GM21515 (cell line): ENCODE results near the gene ADPGK.
"Not testable (repeated sequence)": the region's sequence is repeated elsewhere in the genome, so short reads cannot be mapped to it uniquely, and the experiment has no call there.

Experiments
- ATAC-seq: cut with Tn5 transposase; IDR thresholded peaks from one replicate; pipeline ENCODE4 v1.9.1; 2021; ENCODE audit not compliant: unreplicated experiment

The ADPGK gene

GRCh38 chr15:72783640-72784455 lies at the start of gene ADPGK:
TSS of gene ADPGK (minus strand) at chr15:72783758. CDS start at chr15:72783691, 67 bp downstream.
- ATAC-seq: peak; percentile 73

GRCh38 chr15:72827226-72827625 lies 43.7 kb upstream of the ADPGK start:
- ATAC-seq: no peak

DNA sequence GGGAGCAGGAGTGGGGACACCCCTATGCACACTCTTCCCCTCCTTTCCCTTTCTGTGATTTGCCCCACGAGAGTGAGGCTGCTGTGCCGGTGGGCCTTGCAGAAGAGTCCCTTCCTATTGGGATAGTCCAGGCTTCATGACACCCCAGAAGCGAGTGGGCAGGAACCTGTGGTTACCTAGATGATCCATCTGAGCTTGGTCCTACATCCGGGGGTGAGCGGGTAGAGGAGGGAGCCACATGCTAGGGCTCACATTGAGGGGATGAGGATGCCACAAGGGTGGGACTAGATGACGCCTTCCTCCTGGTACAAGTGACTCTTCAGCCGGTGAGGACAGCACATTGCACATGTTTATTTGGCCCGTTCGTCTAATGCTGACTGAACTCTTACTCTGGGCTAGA lies 43.1 kb upstream of the ADPGK start:
- ATAC-seq: no peak

DNA sequence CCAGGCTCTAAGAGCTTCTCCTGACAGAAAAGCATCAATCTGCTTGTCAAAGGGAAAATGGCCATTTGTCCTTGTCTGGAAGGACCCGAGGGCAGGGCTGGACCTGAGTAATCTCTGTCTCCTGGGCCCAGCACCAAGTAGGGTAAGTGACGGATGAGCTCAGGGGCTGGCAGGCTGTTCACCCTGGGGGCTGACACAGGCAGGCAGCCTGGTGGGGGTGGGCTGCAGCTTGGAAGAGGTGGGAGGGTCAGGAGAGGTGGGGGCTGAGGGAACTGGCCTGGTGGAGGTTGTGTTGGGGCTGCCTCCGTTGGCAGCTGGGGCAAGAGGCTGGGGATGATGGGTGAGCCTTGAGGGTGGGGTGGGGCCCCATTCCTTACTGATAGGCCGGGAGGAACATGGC lies 42.3 kb upstream of the ADPGK start:
- no peak for ATAC-seq

DNA sequence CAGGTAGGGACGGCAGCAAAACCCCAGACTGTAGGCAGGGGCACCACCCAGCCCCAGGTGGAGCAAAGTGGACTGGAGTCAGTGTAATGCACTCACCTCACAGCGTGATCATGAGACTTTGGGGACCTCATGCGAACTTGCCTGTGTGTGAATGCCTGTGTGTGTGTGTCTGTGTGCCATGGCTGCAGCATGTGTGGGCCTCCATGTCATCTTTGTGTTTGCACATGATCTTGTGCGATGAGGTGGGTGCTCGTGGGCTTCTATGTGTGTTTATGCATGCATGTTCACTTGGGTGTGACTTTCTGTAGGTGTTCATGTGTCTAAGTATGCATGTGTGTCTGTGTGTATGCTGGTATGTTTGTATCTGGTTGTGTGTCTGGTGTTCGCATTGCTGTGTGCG lies 41.2 kb upstream of the ADPGK start:
- ATAC-seq: no peak

- no peak for ATAC-seq
Measured at GRCh38 chr15:72824112-72824511, 40.6 kb upstream of the ADPGK start.

DNA sequence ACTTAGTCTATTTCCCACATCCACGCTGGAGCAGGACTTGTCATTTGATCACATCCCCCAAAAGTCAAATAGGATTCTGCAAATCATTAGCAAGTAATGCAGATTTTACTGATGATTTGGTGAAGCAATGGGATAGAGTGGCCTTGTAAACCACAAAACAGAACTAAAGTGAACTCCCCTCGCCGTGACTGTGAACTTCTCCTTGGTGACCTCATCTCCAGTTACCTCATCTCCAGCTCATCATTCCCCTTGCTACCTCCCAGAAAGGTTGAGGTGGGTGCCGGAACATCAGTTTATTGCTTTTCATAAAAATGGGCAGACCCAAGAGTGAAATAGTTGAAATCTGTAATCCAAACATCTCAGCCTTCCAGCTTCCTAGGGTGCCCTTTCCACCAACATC lies 36.7 kb upstream of the ADPGK start:
- ATAC-seq: no peak

- no peak for ATAC-seq
Measured at GRCh38 chr15:72818632-72819031, 35.1 kb upstream of the ADPGK start.

DNA sequence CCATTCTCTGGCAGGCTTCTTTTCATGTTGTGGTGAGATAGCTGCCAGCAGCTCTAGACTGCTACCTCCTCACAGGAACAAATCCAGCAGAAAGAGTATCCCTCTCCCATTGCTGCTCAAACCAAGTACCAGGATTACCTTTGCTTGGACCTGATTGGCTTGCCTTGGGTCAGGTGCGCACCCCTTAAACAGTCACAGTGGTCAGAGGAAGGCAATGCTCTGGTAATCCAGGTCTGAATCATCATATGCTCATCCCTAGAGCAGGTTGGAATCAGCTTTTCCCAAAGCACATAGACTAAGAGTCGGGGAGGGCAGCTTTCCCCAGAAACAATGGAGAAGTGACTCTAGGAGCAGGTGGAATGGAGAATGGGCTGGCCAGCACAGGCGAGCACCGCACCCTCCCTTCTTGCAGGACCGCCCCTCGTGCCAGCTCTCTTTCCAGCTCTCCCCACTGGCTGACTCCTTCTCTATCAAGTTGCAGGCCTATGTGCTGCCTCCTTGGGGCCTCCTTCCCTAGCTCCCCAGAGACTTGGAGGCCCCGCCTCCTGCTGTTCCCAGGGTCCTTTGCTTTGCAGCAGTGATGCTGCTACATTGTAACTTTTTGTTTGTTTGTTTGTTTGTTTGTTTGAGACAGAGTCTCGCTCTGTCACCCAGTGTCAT lies 29.9 kb upstream of the ADPGK start:
- no peak for ATAC-seq

GRCh38 chr15:72809329-72809728 lies 25.8 kb upstream of the ADPGK start:
- ATAC-seq: no peak

- not testable (repeated sequence) for ATAC-seq
Measured at GRCh38 chr15:72807346-72807745, 23.8 kb upstream of the ADPGK start.

DNA sequence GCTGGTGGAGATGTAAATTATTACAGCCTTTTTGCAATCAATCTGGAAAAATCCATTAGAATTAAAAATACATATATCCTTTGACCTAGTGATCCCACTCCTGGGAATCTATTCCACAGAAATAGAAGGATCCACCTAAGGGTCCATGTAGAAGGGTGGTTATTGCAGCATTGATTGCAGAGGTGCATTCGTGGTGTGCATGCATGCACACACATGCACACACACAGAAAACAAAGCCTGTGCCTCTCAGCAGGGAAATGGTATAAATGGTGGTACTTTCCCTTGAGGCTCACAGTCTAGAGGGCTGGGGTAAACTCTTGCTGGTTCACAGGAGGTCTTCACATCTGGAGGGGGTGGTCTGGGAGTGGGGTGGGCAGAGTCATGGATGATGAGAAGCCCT lies 19.4 kb upstream of the ADPGK start:
- no peak for ATAC-seq

DNA sequence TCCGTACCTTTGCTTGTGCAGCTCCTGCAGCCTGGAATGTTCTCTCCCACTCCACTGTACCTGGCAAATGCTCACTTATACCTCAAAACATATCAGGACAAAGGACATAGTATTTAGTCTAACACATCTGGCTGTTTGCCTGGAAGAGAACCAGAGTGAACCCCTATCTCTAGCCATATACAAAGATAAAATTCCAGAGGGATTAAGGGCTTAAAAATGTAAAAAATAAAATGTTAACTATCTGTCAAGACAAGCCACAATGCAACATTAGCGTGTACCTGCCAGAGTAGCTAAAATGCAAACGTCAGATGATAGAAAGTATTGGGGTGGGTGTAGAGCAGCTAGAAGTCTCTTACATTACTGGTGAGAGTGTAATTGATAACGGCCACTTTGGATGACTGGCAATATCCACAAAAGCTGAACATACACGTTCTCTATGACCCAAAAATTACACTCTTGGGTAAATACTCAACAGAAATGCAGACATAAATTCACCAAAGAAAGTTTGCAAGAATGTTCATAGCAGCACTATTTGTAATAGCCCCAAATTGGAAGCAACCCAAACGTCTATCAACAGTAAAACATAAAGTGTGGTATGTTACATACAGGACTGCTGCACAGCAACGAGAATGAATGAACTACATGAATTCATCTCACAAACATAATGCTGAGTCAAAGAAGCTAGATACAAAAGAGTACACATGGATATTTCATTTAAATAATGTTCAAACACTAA lies 18.2 kb upstream of the ADPGK start:
- ATAC-seq: no peak

DNA sequence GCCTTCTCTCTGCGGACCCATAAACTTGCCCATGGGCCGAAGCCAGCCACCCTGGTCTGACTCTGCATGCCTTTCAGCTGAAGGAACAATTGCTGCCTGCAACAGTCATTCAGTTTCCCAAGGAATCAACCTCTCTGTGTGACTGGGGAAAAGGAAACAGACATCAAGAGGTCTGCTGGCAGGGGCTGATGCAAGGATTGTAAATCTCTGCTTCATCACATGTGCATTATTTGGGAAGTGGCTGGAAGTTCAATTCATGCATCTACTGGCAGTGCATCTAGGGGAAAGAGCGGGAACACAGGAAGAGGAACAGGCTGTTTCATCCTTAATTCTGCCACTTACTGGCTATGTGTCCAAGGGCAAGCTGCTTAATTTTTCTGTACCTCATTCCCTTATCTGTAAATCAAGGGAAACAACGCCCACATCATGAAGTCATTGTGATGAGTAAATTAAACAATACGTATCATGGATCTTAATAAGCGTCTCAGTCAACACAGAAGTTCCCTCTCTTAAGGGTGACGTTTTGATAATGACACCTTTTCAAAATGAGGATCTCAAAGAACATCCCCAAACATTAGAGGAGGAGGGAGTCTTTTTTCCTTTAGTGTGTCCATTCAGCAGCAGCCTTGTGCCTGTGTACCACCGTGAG lies 17.4 kb upstream of the ADPGK start:
- no peak for ATAC-seq

DNA sequence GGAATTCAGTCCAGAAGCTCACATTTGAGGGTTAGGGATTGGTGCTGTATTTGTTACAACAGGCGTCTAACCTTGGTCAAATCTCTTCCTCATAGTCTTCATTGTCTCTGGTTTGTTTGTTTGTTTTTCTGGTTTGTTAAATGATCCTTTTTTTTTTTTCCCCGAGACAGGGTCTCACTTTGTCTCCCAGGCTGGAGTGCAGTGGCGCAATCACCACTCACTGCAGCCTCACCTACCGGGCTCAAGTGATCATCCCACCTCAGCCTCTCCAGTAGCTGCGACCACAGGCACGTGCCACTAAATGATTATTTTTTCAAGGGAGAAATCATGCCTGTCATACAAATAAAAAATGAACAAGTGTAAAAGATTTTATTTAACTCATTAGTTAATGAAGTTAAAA lies 14.3 kb upstream of the ADPGK start:
- ATAC-seq: no peak

DNA sequence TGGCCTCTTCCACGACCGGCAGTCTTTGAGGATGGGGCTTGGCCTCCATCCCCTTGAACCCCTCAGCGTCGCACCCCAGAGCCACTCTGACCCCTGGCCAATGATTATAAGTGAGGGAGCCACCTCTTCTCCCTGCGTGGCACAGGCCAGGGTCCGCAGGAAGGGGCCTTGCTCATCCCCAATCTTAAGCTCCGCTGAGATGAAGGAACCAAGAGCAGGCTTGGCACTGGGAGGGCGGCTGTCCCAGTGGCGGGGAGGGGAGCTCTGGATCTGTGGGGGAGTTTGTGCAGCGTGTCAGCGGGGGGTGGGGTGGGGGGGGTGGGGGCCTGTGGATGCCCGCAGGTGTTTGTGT lies 13.8 kb upstream of the ADPGK start:
- ATAC-seq: no peak

DNA sequence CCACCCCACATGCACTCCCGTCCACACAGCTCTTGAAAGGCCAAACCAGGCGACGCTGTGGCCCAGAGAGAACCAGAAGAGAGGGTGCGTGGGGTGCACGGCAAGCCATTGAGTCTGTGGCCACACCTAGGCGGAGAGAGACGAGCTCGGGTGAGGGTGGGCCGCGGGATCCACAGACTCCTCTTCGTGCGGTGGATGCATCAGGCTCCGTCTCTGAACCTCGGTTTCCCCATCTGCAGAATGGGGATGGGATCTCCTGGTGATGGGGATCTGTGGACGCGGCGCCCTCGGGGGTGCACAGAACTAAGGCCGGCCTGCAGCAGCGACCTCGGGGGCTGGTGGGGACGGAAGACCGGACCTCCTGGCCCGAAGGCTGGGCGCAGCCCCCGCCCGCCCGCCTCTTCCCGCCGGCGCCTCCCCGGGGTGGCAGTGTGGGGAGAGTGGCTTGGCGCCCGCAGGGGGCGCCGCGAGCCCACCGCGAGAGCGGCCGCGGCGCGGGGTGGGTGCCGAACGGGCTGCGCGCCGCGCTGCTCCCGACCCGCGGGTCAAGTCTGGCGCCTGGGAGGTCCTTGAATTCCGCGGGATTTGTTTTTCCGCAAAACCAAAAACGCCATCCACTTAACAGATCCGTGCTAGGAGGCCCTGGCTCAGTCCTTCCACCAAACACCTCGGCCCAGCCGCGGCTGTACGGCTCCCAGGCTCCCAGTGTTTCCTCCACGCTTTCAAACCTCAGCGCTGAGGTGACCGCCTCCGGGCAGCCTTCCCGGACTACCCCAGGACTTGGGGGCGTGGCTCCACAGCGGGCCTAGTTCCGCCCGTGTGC lies 13.2 kb upstream of the ADPGK start:
- no peak for ATAC-seq

DNA sequence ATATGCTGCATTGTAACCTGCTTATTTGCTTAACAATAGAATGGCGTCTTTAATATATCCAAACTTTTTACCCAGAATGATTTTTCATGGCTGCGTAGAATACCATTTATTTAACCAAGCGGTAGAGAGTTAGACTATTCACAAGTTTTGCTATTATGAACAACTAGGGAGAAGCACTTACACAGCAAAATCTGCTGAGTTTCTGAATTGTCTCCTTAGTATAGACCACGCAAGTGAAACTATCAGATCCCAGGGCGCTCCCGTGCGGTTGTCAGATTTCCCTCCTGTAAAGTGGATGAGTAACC lies 12.6 kb upstream of the ADPGK start:
- no peak for ATAC-seq

- no peak for ATAC-seq
Measured at GRCh38 chr15:72793766-72794660, 10.5 kb upstream of the ADPGK start.

- ATAC-seq: no peak
Measured at GRCh38 chr15:72792431-72792830, 8.9 kb upstream of the ADPGK start.
